Brain microvascular endothelial cell (primary cell): ENCODE measurements around the gene FSTL4.

Source experiments
- DNase-seq: peaks from one replicate; pipeline ENCODE4 v3.0.0-alpha.2; 2020
- H3K27ac ChIP-seq: fragments of 250-450 bp; sonication (Bioruptor Pico); 2 replicates; pipeline ENCODE4 v1.5.1; 2020; ENCODE audit warnings: mild to moderate bottlenecking, moderate library complexity
- H3K27me3 ChIP-seq: fragments of 250-450 bp; sonication (Bioruptor Pico); replicated peaks from 2 replicates; pipeline ENCODE4 v1.5.1; 2020; ENCODE audit warnings: mild to moderate bottlenecking
- H3K36me3 ChIP-seq: fragments of 250-450 bp; sonication (Bioruptor Pico); replicated peaks from 2 replicates; pipeline ENCODE4 v1.5.1; 2020; ENCODE audit warnings: mild to moderate bottlenecking
- H3K4me3 ChIP-seq: 2 replicates; pipeline ENCODE4 v1.5.1; 2011; ENCODE audit warnings: low read depth, mild to moderate bottlenecking, control low read depth, low read length, moderate library complexity
- CTCF ChIP-seq: IDR thresholded peaks from 2 replicates; pipeline ENCODE4 v1.5.1; 2011; ENCODE audit warnings: low read depth, mild to moderate bottlenecking, moderate library complexity, low read length, control low read depth, inconsistent platforms; ENCODE audit errors: missing control alignments
- in situ Hi-C: cut with HindIII; loops from 2 replicates; pipeline ENCODE4 v1.10.0; 2017; ENCODE audit warnings: low sequenced_read_pairs, low pct_ligation_motif_present

FSTL4 gene

DNA sequence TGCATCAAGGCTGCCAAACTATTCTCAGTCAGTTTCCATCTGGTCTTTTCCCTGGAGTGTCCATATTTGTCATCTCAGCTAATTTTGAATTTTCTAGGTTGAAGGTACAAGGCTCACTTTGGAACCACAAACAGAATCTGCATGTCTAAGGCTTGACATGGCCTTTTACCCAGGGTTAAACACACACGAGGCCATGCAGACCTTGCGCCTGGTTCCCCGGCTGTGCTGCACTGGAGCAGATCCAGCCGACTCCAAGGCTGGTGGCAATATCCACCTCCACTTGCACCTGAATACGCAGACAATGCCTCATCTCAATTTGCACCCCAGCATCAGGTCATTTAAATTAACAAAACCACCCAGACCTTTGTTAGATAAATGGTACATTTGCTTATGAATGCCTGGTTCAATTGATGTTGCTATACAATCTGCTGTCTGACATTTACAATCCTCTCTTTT lies 284.4 kb downstream of the FSTL4 start:
- DNase-seq = no peak
- Histone ChIP-seq H3K27me3 (no peaks in the 10 kb centered on the region), H3K27ac (no peak overlapping the region), H3K4me3 (no peak overlapping the region), H3K36me3 (no peaks in the 10 kb centered on the region)
- in situ Hi-C loops = no loop called here
- no peak for TF ChIP-seq CTCF

DNA sequence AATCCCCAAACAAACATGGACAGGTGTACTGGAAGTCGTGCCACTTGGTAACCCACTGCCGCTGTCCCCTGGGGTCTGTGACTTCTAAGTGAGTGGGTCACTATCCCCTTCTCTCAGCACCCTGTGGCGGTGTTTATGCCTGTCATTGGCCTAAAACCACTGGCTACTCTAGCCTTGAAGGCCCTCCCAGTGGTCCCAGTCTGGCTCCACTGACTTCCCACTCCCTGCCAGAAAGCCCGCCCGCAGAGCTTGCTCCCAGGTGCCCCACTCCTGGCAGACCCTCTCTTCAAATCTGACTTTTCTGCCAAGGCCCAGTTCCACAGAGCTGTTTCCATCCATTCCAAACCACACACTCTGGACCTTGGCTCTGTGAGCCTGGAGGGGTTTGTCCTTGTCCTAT lies 286.0 kb downstream of the FSTL4 start:
- no peak for TF ChIP-seq CTCF
- no peak overlapping the region for H3K27ac ChIP-seq
- H3K27me3 ChIP-seq = no peaks in the 10 kb centered on the region
- DNase-seq = no peak
- no peaks in the 10 kb centered on the region for H3K36me3 ChIP-seq
- in situ Hi-C loops = no loop called here
- no peak overlapping the region for H3K4me3 ChIP-seq

DNA sequence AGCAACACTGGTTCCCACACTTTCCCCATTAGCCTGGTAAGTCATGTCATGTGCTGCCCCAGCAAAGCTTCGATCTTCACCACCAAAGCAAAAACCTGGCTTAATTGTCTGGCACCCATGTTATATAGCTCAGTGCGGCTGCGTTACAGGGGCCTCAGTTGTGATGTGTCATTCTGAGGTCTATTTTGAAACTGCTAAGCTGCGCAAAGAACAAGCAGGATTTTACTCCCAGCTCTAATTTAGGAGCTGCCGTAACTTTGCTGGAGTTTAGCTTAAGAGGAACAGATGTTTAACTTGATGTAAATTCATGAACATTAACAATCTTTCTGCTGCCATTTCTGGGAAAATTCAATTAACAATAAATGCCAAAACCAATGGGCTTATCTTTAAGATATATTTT lies 286.5 kb downstream of the FSTL4 start:
- TF ChIP-seq CTCF = no peak
- Histone ChIP-seq H3K27me3 (no peaks in the 10 kb centered on the region), H3K36me3 (no peaks in the 10 kb centered on the region), H3K27ac (no peak overlapping the region), H3K4me3 (no peak overlapping the region)
- in situ Hi-C loops = no loop called here
- no peak for DNase-seq

GRCh38 chr5:133324926-133325325 lies 287.4 kb downstream of the FSTL4 start:
- no peak for DNase-seq
- no peaks in the 10 kb centered on the region for H3K27me3 ChIP-seq
- in situ Hi-C loops = no loop called here
- no peak for TF ChIP-seq CTCF
- H3K36me3 ChIP-seq = no peaks in the 10 kb centered on the region
- no peak overlapping the region for H3K27ac ChIP-seq
- H3K4me3 ChIP-seq = no peak overlapping the region

DNA sequence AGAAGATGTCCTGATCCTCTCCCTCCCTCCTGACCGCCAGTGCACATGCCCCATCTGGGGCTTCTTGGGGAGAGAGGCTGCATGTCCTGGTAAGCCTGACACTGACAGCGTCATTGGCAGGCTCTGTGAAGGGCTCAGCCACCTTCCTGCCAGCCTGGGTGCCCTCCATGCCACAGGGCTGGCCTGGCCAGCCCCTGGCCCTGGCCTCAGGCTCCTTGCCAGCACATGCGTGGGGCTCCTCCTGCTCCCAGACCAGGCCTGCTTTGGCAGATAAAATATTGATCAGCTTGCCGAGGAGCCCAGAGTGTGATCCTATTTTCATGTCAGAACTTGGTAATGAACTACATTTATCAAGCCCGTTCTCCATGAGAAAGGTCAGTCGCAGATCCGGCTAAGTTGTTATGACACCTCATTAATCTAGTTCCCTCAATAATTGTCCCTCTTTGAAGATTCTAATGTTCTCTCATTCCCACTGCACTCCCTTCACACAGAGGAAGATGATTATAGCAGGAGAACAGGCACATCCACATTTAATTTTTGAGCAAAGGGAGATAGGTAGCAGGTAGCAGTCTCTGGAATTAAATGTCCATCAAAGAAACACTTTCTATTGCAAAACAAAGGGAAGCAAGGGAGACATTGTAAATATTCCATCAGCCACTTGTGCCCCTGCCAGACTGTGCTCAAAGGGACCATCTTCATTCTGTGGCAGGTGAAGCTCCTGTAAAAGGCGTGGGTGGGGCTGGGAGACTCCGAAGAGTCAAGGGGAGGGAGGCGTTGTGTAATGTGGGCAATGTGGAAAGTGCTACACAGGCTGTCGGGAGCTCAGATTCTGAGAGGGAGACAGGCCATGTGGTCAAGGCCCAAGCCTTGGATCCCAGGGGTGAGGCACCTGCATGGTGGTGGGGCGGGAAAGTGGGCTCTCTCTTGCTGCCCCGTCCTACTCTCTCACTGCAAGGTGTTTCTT lies 288.6 kb downstream of the FSTL4 start:
- in situ Hi-C loops = no loop called here
- Histone ChIP-seq H3K27ac (no peak overlapping the region), H3K36me3 (no peaks in the 10 kb centered on the region), H3K27me3 (no peaks in the 10 kb centered on the region), H3K4me3 (no peak overlapping the region)
- DNase-seq = no peak
- no peak for TF ChIP-seq CTCF

DNA sequence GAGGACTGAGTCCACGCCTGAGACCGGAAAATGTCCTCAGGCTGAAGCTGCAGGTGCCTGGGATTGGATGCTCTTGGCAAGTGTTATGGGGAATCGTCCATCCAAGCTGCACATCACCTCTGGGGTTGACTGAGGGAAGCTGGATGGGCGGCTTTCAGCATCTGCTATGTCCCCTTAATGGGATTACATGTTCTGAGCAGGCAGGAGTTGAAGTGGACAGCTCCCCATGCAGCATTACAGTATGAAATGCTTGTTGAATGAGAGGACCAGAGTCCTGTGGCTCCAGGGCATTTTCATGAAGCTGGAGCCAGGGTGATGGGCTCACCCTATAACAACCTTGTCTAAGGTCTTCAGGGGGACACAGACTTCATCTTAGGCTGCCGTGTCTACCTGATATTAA lies 289.6 kb downstream of the FSTL4 start:
- H3K27me3 ChIP-seq = no peaks in the 10 kb centered on the region
- in situ Hi-C loops = no loop called here
- no peak for DNase-seq
- no peak overlapping the region for H3K27ac ChIP-seq
- H3K36me3 ChIP-seq = no peaks in the 10 kb centered on the region
- H3K4me3 ChIP-seq = no peak overlapping the region
- TF ChIP-seq CTCF = no peak
